Omental fat pad (tissue), 4 donors: ENCODE measurements around the gene NAP1L4. TPM values are rescaled to one million over a fixed set of nuclear protein-coding genes. Genes with fewer than 3 reads are reported as not detected.

Experiments
- ATAC-seq: fragments of 150-250 bp; one replicate; pipeline ENCODE4 v1.9.1; 2016; ENCODE audit warnings: mild to moderate bottlenecking, moderate library complexity; ENCODE audit not compliant: low FRiP score
- DNase-seq: peaks from one replicate; pipeline ENCODE4 v3.0.0-alpha.2; 2019; ENCODE audit warnings: low spot score
- CTCF ChIP-seq, 3 donors: fragments of 450-650 bp; IDR thresholded peaks; one replicate each; pipeline ENCODE4 v1.5.1; 2016 to 2017; ENCODE audit warnings: antibody characterized with exemption in 3 of 3, mild to moderate bottlenecking in 3 of 3, moderate library complexity in 2 of 3
- total RNA-seq, 4 donors: library from RNA; depleted of rRNA; stranded (reverse); fragments of >200 nt; gene quantifications; one replicate each; pipeline ENCODE4 v1.1.0, GENCODE V29; 2016

Gene NAP1L4
- total RNA-seq, 4 donors from 2014 or later, result 58.2 to 90.0 (median 82.2) TPM

- DNase-seq (no peak), ATAC-seq (no peak)
- TF ChIP-seq CTCF (IDR thresholded peaks at IDR 0.05), result no peak
Observed at GRCh38 chr11:2934611-2935239, 57.4 kb downstream of the NAP1L4 start.

GRCh38 chr11:2934021-2934550, 58.0 kb downstream of the NAP1L4 start:
- DNase-seq, result no peak
- no peak for TF ChIP-seq CTCF (IDR thresholded peaks at IDR 0.05)
- ATAC-seq, result no peak

- TF ChIP-seq CTCF (IDR thresholded peaks at IDR 0.05), result no peak
- ATAC-seq (no peak), DNase-seq (no peak)
Observed at GRCh38 chr11:2933375-2934020, 58.6 kb downstream of the NAP1L4 start.

- ATAC-seq (no peak), DNase-seq (no peak)
- TF ChIP-seq CTCF (IDR thresholded peaks at IDR 0.05), result no peak
Observed at GRCh38 chr11:2932850-2933251, 59.3 kb downstream of the NAP1L4 start.

GRCh38 chr11:2931771-2932738, 60.1 kb downstream of the NAP1L4 start:
- no peak for DNase-seq
- TF ChIP-seq CTCF (IDR thresholded peaks at IDR 0.05), result no peak
- no peak for ATAC-seq

- DNase-seq (no peak), ATAC-seq (no peak)
- no peak for TF ChIP-seq CTCF (IDR thresholded peaks at IDR 0.05)
Observed at GRCh38 chr11:2931420-2931746, 60.7 kb downstream of the NAP1L4 start.
